ENCODE measurements around the gene GIMAP2.

Gene GIMAP2

GRCh38 chr7:150654692-150655091, 30.8 kb upstream of the GIMAP2 start:
- Histone ChIP-seq H3K36me3 (ENCODE audit: insufficient read depth, low read length) (peaks cover 9% of the 10 kb centered on the region; the same call in 1 of the 2 replicates), H3K4me2 (ENCODE audit: insufficient read depth, low read length) (no peak overlapping the region), H3K4me3 (ENCODE audit: low read depth in 1 of 2, low read length in 2 of 2) (no peak overlapping the region), H3K27ac (ENCODE audit: low read length) (no peak overlapping the region), H3K9me3 (ENCODE audit: insufficient read depth, low read length, severe bottlenecking) (peaks cover 28% of the 10 kb centered on the region), H3K27me3 (ENCODE audit: insufficient read depth, low read length, poor library complexity) (no peaks in the 10 kb centered on the region), H2AFZ (ENCODE audit: low read depth, low read length) (no peak overlapping the region), H4K20me1 (ENCODE audit: insufficient read depth, low read length) (no peaks in the 10 kb centered on the region), H3K9ac (ENCODE audit: low read depth, low read length) (no peak overlapping the region), H3K79me2 (ENCODE audit: insufficient read depth, low read length) (no peaks in the 10 kb centered on the region), H3K4me1 (ENCODE audit: insufficient read depth, low read length) (no peaks in the 10 kb centered on the region)
- DNase-seq (no peak), ATAC-seq (ENCODE audit: insufficient read depth, low read depth) (no peak)
- TF ChIP-seq EZH2 (IDR thresholded peaks at IDR 0.05; ENCODE audit: borderline replicate concordance, low read depth, low read length, severe bottlenecking) (no peak), CTCF (IDR thresholded peaks at IDR 0.05; ENCODE audit: borderline replicate concordance, extremely low read depth, low read length, poor library complexity, severe bottlenecking) (no peak)

- Histone ChIP-seq H3K79me2 (ENCODE audit: insufficient read depth, low read length) (no peaks in the 10 kb centered on the region), H3K27me3 (ENCODE audit: insufficient read depth, low read length, poor library complexity) (no peaks in the 10 kb centered on the region), H3K36me3 (ENCODE audit: insufficient read depth, low read length) (peaks cover 9% of the 10 kb centered on the region; the same call in 1 of the 2 replicates), H3K9ac (ENCODE audit: low read depth, low read length) (no peak overlapping the region), H3K27ac (ENCODE audit: low read length) (no peak overlapping the region), H3K4me1 (ENCODE audit: insufficient read depth, low read length) (peaks cover 3% of the 10 kb centered on the region), H3K4me2 (ENCODE audit: insufficient read depth, low read length) (no peak overlapping the region), H3K9me3 (ENCODE audit: insufficient read depth, low read length, severe bottlenecking) (peaks cover 28% of the 10 kb centered on the region), H3K4me3 (ENCODE audit: low read depth in 1 of 2, low read length in 2 of 2) (no peak overlapping the region), H2AFZ (ENCODE audit: low read depth, low read length) (no peak overlapping the region), H4K20me1 (ENCODE audit: insufficient read depth, low read length) (no peaks in the 10 kb centered on the region)
- DNase-seq (no peak), ATAC-seq (ENCODE audit: insufficient read depth, low read depth) (no peak)
- no peak for TF ChIP-seq CTCF (IDR thresholded peaks at IDR 0.05; ENCODE audit: borderline replicate concordance, extremely low read depth, low read length, poor library complexity, severe bottlenecking)
- TF ChIP-seq EZH2 (IDR thresholded peaks at IDR 0.05; ENCODE audit: borderline replicate concordance, low read depth, low read length, severe bottlenecking) = no peak
Observed at GRCh38 chr7:150656047-150656446, 29.5 kb upstream of the GIMAP2 start.

- no peaks in the 10 kb centered on the region for H4K20me1 ChIP-seq (ENCODE audit: insufficient read depth, low read length)
- H3K27ac ChIP-seq (ENCODE audit: low read length) = 0 out of 2 replicates have a peak overlapping the region, but pooled peaks have one; percentile 13
- no peak overlapping the region for H3K9ac ChIP-seq (ENCODE audit: low read depth, low read length)
- H3K4me2 ChIP-seq (ENCODE audit: insufficient read depth, low read length) = no peak overlapping the region
- H3K27me3 ChIP-seq (ENCODE audit: insufficient read depth, low read length, poor library complexity) = no peaks in the 10 kb centered on the region
- no peak for DNase-seq
- H3K9me3 ChIP-seq (ENCODE audit: insufficient read depth, low read length, severe bottlenecking) = peaks cover 28% of the 10 kb centered on the region
- peaks cover 18% of the 10 kb centered on the region for H3K4me1 ChIP-seq (ENCODE audit: insufficient read depth, low read length)
- H3K36me3 ChIP-seq (ENCODE audit: insufficient read depth, low read length) = peaks cover 9% of the 10 kb centered on the region; the same call in 1 of the 2 replicates
- H2AFZ ChIP-seq (ENCODE audit: low read depth, low read length) = no peak overlapping the region
- ATAC-seq (ENCODE audit: insufficient read depth, low read depth) = no peak
- no peaks in the 10 kb centered on the region for H3K79me2 ChIP-seq (ENCODE audit: insufficient read depth, low read length)
- TF ChIP-seq CTCF (IDR thresholded peaks at IDR 0.05; ENCODE audit: borderline replicate concordance, extremely low read depth, low read length, poor library complexity, severe bottlenecking) = no peak
- no peak for TF ChIP-seq EZH2 (IDR thresholded peaks at IDR 0.05; ENCODE audit: borderline replicate concordance, low read depth, low read length, severe bottlenecking)
- H3K4me3 ChIP-seq (ENCODE audit: low read depth in 1 of 2, low read length in 2 of 2) = peak overlapping the region in 1 of 2 experiments; percentile 24; a peak in 1 of 4 replicates
Observed at GRCh38 chr7:150657526-150657925, 28.0 kb upstream of the GIMAP2 start.
